Stimulated activated CD8-positive, alpha-beta memory T cell treated with anti-CD3 and anti-CD28 coated beads, Interleukin-7, amount 100 ng/mL, for 24 hours (primary cell): ENCODE data around the gene RAMACL.
"Not testable (repeated sequence)": the region's sequence is repeated elsewhere in the genome, so short reads cannot be mapped to it uniquely, and the experiment has no call there.

Source experiments
- DNase-seq: peaks from one replicate; pipeline ENCODE4 v3.0.0-alpha.2; 2020; ENCODE audit warnings: low read depth

Gene RAMACL

DNA sequence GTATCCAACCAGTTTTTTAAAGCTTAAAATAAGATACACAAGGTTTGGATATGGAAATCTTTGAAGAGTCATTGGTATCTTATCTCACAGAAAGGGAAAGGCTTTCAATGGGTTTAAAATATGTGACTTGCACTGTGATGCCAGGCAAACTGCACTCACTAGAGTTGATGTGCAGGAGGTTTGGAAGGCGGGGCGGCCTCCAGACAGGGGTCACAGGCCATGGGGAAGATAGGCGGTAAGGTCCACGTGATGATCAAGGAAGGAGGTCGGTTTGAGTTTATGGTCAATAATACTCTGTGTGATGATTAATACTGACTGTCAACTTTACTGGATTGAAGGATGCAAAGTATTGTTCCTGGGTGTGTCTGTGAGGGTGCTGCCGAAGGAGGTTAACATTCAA lies 9.5 kb upstream of the RAMACL start:
- no peak for DNase-seq

DNA sequence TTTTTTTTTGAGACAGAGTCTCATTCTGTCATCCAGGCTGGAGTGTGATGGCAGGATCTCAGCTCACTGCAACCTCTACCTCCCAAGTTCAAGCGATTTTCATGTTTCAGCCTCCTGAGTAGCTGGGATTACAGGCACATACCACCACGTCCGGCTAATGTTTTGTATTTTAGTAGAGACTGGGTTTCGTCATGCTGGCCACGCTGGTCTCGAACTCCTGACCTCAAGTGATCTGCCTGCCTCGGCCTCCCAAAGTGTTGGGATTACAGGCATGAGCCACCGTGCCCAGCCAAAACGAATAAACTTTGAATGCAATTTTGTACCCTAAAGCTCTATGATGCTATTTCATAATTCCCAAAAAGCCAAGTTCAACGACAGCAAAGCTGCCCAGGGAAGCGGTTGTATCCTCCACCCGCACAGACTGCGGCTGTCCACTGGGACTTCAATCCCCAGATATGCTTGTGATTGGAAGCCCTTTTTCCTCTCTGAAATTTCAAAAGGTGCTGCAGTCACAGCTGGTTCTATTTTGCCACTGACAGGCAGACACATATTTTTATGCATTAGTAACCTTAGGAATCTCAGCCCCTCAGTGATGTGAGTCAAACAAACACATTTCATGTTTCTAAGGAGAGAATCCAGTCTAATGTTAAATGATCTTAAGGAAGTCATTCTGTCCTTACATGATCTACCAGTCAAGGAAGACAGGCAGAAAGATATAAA lies 8.7 kb upstream of the RAMACL start:
- DNase-seq = no peak

DNA sequence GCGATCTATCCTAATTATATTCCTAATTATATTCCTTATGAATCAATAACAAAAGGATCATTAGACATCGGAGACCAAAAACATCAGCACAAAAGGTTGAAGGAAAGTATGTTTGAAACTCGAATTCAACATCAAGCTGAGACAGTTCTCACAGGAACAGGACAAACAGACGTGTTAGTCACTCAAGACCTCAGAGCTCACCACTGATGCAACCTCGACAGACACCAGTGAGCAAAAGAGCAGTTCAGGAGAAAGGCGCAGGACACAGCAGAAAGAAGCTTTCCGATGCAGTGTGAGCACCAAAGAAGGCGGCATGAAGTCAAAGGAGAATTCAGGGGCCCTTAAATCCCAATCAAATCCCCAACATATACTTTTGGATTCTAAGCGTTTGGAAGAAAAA lies 6.3 kb upstream of the RAMACL start:
- no peak for DNase-seq

DNA sequence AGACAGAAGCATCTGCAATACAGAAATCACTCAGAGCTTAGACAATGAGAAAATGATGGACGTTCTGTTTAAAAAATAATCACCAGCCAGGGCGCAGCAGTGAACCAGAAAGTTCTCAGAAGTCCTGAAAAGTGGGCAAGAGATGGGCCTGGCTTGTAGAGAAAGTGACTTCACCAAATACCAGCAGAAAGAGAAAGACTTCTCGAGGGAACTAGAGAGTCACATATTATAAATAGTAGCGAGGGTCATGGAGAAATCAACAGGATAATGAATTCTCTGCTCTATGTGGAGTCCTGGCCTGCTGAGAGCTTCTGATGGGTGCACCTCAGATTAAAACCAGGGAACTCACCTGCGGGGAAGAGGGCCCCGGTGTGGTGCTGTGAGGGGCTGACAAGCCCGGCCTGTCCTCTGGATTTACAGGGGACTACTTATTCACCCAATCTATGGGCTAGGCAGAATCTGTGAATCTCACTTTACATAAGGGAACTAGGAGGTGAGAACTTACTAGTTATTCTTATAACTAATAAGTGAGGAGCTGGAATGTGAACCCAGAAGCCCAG lies 5.6 kb upstream of the RAMACL start:
- DNase-seq = no peak

DNA sequence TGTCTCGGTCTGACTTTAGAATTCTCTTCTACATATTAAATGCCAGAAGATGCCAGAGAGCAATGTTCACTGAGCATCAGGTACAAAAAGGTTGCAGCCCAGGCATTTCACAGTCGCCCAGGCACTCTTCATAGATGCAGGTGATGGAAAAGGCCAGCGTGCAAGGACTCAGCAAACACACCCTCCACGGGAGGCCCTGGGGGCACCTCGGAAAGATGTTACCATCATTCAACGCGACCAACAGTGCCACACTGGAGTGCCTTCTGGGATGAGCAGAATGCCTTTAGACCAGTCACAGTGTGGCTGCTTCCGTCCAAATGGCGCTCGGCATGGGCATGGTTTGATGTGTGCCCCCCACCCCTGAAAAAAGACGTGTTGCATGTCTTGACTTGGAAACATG lies 4.5 kb upstream of the RAMACL start:
- no peak for DNase-seq

DNA sequence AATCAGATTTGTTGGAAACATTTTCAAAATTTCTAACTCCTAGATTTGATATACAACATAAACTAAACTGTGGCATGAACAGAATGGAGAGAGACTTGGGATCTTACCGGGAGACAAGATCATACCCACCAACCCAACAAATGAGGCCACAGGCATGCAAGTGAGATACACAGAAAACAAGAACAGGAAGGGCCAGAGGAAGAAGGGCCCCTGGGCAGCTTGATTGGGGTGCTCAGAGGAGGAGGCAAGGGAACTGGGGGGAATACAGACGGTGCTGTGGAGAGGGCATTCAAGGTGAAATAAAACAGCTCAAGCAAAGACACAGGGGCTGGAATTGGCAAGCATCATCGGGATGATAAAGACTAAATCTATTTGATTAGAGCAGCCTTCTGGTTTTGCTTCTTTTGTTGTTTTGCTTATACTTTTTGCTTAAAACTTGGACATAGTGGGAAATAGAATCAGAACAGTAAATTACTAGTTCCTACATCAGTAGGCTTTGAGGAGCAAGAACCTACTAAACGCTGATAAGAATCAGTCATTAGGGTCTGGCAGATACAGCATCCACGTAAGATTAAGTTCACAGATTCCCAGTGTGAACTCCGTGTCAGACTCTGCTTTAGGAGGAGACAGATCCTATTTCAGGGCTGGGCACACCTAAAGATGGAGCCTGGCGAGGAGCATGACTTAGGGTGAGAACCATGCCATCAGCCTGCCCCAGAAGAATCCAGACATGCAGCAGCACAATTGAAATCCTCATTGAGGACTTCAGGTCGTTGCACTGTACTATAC lies 3.5 kb upstream of the RAMACL start:
- DNase-seq = no peak

DNA sequence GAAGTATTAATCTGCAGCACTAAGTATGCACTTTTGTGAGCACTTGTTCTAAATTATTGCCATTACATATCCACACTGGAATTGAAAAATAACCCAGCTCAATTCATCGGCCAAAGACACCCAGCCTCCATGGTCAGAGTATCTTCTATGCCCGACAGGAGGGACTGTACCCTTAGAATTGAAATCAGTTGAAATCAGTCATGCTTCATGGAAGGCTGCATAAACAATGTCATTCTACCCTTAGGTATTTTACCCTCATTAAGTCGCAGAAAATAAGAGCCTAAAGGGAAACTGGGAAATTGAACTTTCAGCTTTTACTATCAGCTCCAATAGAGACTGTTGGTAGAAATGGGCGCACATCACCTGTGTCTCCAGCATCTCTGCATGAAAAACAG lies 2.9 kb upstream of the RAMACL start:
- no peak for DNase-seq

DNA sequence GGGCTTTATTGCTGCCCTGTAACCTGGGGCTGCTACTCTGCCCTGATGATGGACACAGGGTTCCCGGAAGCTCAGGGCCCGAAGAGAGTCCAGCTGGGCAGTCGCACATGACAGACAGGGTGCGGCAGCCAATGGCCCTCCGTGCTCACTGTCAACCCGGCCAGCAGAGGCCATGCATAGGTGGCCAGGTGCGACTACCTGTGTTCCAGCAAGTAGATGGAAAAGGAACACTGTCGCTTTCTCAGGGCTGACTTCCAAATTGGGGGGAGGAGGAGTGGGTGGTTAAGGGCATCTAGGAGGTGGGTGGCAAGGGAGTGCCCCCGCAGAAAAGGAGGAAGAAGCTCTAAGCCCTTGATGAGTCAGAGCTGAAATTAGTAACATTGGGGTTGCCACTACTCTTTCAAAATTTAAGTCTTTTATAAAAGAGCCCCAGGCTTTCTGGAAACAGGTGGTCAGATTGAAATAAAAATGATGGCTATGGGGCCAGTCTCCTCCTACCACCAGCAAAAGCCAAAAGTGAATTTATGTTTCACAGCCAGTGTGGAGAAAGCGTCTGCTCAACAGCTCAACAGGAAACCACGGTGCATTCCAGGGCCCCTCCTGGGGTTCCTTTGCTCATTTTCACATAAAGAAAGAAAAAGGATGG lies 2.3 kb upstream of the RAMACL start:
- DNase-seq = no peak

DNA sequence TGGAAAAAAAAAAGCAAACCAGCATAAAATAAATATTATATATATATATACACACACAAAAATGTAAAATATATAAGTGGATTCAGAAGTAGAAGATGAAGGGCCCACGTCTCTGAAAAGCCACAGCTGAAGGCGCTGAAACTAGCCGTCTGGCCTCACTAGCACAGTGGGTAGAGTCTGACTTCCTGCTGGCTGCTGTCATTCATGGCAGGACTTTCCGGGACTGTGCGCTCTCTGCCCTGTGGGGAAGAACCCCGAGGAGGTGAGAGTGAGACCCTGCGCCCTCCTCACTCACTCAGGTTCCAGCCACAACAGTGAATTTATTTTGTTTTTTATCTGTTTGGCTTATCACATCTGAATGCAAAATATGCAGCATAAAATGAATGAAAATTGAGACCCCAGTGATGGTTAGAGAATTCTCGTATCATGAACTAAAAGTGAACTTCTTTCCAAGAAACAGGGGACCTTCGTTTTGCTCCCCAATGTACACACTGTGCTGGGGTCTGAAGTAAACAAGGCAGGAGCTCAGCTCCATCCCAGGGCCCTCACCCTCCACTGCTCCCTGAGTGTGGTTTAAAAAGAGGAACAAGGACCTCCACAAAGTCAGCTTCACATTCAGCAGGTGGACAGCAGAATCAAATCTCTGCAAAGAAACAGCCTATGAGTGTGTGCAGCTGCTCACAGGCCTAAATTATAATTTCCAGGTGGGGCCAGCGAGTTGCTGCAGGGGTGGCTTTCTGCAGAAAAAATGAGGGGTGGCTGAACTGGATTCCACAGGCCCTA lies 1.3 kb upstream of the RAMACL start:
- DNase-seq = no peak

DNA sequence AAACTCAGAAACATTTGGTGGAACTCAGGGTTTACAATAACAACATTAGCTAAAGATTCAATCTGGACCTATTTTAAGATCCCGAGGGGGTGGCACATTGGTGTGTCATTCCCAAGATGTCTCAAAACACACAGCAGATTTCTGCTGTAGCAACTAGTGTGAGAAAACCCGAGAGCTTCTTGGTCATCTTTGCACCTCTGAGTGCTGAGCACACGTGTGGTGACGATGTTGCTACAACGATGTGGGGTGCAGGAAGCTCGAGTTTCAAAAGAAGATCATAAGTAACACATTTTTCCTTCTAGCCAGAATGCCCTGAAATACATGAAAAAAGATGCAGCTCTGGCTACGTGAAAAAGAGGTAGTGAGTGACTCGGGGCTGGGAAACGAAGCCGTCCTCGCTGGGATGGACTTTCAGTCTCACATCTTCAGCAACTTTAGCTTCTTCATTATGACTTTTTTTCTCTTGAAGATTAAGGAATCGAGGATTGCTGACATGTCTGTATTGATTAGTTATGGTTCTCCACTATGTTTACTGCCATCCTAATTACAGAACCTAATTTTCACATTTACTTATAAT lies 1.5 kb downstream of the RAMACL start:
- no peak for DNase-seq

DNA sequence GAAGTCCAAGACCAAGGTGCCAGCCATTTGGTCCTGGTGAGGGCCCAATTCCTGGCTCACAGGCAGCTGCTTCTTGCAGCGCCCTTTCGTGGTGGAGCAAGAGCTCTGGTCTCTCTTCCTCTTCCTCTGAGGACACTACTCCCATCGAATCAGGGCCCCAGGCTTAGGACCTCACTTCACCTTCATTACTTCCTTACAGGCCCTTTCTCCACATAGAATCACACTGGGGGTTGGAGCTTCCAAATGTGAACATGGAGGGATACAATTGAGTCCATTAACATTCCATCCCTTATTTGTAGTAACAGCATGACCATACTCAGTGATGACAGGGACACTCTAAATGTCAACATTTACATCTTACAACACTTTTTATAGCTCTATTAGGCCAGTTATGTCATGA lies 2.3 kb downstream of the RAMACL start:
- no peak for DNase-seq

DNA sequence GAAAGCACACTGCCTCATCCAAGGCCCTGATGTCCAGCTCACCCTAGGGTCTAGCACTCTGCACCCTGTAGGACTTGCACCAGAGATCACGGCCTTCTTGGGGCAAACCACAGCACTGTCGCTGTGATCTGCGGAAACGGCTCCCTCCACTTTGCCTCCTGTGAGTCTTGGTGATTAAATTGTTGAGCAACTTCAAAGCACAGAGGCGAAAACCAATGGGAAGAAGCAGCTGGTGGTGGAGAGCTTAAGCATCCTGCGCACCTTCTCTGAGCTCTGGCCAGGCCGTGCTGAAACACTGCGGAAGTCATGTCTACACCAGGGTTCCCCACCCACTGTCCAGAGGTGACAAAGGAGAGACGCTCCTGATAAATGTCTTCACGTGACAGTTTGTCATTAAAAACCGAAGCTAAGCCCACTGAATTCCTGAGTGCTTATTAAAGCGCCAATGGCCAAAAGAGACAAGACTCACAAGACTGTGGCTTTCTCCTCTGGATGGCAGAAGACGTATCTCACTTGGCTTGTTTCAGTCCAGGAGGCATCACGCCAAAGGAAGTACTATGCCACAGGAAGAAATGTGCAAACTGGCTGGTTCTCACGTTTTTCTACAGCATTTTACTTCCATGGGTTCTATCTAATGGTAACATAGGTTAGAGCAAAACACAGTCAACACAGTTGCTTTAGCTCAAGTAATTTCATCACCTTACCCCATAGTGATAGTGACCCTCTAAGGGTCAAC lies 3.1 kb downstream of the RAMACL start:
- no peak for DNase-seq

DNA sequence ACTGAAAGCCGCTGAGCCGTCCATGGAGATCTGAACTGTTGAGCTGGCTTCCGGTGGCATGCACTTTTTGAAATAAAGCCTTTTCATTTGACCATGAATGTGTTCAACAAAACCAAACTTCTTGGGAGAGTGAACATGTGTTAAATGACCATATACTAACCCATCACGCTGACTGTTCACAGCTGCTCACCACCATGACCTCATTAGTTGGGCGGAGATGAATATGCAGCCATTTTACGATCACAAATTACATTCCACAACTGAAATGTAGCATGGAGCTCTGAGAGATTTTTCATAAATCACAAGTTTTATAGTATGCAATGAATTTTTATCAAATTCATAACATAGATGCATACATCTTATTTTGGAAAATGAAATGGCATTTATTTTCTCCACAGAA lies 4.2 kb downstream of the RAMACL start:
- no peak for DNase-seq

DNA sequence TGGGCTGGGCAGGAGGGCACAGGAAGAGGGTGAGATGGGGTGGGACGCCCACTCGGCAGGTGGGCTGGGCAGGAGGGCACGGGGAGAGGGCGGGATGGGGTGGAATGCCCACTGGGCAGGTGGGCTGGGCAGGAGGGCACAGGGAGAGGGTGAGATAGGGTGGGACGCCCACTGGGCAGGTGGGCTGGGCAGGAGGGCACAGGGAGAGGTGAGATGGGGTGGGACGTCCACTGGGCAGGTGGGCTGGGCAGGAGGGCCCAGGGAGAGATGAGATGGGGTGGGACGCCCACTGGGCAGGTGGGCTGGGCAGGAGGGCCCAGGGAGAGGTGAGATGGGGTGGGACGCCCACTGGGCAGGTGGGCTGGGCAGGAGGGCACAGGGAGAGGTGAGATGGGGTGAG lies 4.7 kb downstream of the RAMACL start:
- not testable (repeated sequence) for DNase-seq

DNA sequence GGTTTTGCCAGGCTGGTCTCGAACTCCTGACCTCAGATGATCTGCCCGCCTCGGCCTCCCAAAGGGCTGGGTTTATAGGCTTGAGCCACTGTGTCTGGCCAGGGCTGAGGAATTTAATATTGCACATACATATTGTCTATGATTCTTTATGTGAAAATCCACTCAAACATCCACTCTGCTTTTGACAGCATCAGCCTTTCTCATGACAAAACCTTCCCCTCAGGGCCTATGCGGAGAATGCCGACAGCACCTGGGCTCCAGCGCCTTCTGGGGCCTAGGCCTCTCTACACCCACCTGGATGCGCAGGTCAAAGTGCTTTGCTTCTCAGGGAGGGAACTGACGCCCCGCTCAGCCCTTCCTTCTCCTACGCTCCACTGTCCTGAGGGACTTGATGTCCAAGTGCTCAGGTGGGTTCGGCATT lies 5.4 kb downstream of the RAMACL start:
- DNase-seq = no peak

DNA sequence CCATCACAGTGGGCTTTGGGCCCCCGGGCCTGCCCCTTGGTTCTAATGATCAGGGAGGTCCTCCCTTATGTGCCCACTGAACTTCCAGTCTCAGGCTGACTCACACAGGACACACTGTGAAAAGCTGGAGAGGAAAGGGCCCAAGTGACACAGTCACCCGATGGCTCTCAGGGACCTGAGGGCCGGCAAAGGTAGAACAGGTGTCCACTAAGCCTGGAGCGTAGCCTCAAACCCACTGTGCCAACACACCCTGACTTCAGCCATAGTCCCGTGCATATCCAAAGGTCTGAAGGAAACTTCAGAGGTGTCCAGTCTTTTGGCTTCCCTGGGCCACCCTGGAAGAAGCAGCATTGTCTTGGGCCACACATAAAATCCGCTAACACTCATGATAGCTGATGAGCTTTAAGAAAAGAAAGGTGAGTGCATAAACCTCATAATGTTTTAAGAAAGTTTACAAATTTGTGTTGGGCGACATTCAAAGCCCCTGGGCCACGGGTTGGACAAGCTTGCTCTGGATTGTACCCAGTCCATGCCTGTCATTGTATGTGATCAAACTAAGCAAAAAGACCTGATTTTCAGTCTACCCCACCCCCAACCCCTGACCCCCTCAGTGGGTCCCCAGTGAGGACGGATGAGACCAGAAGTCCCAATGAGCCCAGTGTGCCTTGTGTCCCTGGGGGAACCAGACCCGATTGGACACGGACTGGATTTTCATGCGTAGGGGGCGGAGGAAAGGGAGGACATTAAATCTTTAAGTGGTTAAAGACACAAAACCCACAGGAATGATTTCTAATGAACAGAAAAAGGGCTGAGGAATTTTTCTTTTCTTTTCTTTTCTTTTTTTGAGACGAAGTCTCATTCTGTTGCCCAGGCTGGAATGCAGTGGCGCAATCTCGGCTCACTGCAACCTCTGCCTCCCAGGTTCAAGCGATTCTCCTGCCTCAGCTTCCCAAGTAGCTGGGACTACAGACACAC lies 6.1 kb downstream of the RAMACL start:
- no peak for DNase-seq

DNA sequence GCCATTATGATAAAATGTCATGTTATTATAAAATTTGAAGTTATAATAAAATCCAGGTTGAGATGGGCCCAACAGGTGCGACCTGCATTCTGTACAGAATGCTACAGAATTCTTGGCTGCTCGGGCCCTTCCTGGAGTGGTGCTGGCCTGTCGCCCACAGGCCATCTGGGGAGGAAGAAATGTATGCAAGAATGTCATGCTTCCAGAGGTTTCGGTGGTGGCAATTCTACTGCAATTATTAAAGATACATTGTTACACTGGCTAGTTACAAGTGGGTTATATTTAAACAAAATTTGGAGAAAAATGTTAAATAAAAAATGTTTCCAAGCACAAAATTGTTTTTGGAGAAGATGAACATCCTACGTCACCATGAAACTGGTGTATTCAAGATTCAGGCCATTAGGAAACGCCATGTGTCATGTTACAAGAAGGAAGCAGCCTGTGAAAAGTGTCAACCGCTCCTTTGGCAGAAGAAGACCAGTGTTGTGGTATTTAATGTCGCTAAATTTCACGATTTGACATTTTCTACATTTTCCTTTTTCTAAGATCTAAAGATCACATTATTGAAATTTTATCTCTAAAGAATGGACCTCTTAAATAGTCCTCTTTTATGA lies 7.1 kb downstream of the RAMACL start:
- no peak for DNase-seq

DNA sequence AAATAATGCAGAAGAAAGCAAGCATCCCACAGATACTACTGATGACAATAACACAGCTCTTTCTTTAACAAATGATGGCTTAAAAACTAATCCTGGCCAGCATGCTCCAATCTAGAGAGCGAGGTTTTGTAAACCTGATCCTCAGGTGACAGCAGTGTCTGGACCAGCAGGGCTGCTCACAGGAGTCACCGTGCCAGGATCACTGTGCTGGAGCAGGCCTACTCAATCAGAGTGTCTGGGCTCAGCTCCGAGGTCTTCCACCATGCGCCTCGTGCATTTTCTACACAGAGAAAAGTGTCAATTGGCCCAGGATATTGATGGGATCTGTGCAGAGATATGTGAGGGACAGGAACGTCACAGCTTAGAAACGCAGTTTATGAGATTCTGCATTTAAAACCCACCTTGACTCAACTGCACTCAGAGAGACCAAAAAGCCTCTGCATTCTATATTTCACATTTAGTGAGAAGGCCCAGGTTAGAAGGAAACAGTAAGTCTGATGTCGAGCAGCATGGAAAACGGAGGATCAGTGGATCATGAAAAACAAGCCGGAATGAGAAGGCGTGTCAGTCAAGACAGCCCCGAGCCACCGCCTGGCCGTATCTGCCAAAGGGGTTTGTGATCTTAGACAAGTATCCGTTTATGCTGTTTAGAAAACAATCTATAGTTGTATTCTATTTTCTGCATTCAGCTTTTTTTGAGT lies 7.8 kb downstream of the RAMACL start:
- no peak for DNase-seq

DNA sequence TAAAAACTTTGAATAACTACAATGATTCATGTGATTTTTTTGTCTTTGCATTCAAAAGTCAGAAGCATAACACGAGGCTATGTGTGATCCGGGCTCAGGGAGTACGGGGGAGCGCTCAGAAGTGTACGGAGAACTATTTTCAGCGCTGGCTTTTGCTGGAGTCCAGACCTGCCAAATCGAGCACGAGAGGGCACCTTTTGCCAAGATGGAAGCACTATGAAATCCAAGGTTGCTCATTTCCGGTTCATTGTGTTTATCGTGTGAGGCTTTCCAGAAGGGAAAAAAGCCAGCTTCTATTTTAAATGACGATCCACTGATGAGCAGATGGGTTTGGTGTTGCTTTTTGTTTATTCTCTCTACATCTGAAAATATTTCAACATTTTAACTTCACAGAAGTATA lies 11.3 kb downstream of the RAMACL start:
- DNase-seq = no peak
